ENCODE measurements around the gene CDH16.

Gene CDH16

GRCh38 chr16:66927918-66928649 lies 9.4 kb upstream of the CDH16 start:
- DNase-seq: peak; percentile 44

- peak; percentile 73 for DNase-seq
Measured at GRCh38 chr16:66926961-66927436, 8.3 kb upstream of the CDH16 start.

GRCh38 chr16:66926171-66926947 lies 7.7 kb upstream of the CDH16 start:
- DNase-seq: peak; percentile 13

GRCh38 chr16:66925322-66925840 lies 6.7 kb upstream of the CDH16 start, which contains the start of gene RRAD:
RRAD (minus strand) TSS chr16:66925535; CDS start chr16:66925179, 356 bp downstream.
- peak; percentile 27 for DNase-seq

GRCh38 chr16:66924527-66925321 lies 6.0 kb upstream of the CDH16 start:
- peak; percentile 69 for DNase-seq

- DNase-seq: peak; percentile 50
Measured at GRCh38 chr16:66923866-66924265, 5.2 kb upstream of the CDH16 start.

GRCh38 chr16:66923247-66923731 lies 4.6 kb upstream of the CDH16 start:
- peak; percentile 24 for DNase-seq

- DNase-seq: no peak
Measured at GRCh38 chr16:66921729-66922450, 3.2 kb upstream of the CDH16 start.

- no peak for DNase-seq
Measured at GRCh38 chr16:66920924-66921680, 2.4 kb upstream of the CDH16 start.

GRCh38 chr16:66920299-66920590 lies 1.6 kb upstream of the CDH16 start:
- no peak for DNase-seq

GRCh38 chr16:66919569-66920298 lies 1.0 kb upstream of the CDH16 start:
- DNase-seq: no peak

- DNase-seq: no peak
Measured at GRCh38 chr16:66918355-66918754, 330 bp downstream of the CDH16 start.

GRCh38 chr16:66917741-66918140 lies 944 bp downstream of the CDH16 start:
- DNase-seq: no peak

- DNase-seq: no peak
Measured at GRCh38 chr16:66916518-66916917, 2.2 kb downstream of the CDH16 start.

GRCh38 chr16:66915041-66915440 lies 3.6 kb downstream of the CDH16 start:
- no peak for DNase-seq

GRCh38 chr16:66914541-66914940 lies 4.1 kb downstream of the CDH16 start:
- no peak for DNase-seq

GRCh38 chr16:66913711-66914110 lies 5.0 kb downstream of the CDH16 start:
- DNase-seq: no peak

GRCh38 chr16:66913081-66913480 lies 5.6 kb downstream of the CDH16 start:
- no peak for DNase-seq

- DNase-seq: no peak
Measured at GRCh38 chr16:66911801-66912200, 6.9 kb downstream of the CDH16 start.

- no peak for DNase-seq
Measured at GRCh38 chr16:66911112-66911511, 7.6 kb downstream of the CDH16 start.
